Neural cell (in vitro differentiated cells): ENCODE measurements around the gene TAF7L. TPM values are rescaled to one million over a fixed set of nuclear protein-coding genes. Genes with fewer than 3 reads are reported as not detected.
"Not testable (repeated sequence)": the region's sequence is repeated elsewhere in the genome, so short reads cannot be mapped to it uniquely, and the experiment has no call there.

Source experiments
- H2AFZ ChIP-seq: fragments of 200-600, 300-800 bp; sonication (generic), shearing (Covaris generic); 2 replicates; pipeline ENCODE4 v1.6.0; 2014; ENCODE audit warnings: low read depth, mild to moderate bottlenecking, antibody characterized with exemption, low read length, moderate library complexity
- H3F3A ChIP-seq: fragments of 200-600 bp; shearing (Covaris generic); 2 replicates; pipeline ENCODE4 v1.6.1; 2016; ENCODE audit warnings: mild to moderate bottlenecking, moderate library complexity, mixed read lengths, antibody characterized with exemption, low read length; ENCODE audit not compliant: insufficient read depth, poor library complexity, severe bottlenecking
- H3K27ac ChIP-seq: fragments of 200-600, 300-800 bp; sonication (generic), shearing (Covaris generic); 2 replicates; pipeline ENCODE4 v1.5.1; 2014; ENCODE audit warnings: mild to moderate bottlenecking, low read length, moderate library complexity
- H3K27me3 ChIP-seq: fragments of 300-800, 200-600 bp; sonication (generic), shearing (Covaris generic); 2 replicates; pipeline ENCODE4 v1.6.0; 2014; ENCODE audit warnings: mild to moderate bottlenecking, low read depth, low read length, moderate library complexity; ENCODE audit not compliant: insufficient read depth
- H3K36me3 ChIP-seq: fragments of 300-800, 200-600 bp; sonication (generic), shearing (Covaris generic); 2 replicates; pipeline ENCODE4 v1.5.1; 2014; ENCODE audit warnings: mild to moderate bottlenecking, antibody characterized with exemption, low read length, moderate library complexity; ENCODE audit not compliant: insufficient read depth
- H3K4me2 ChIP-seq: fragments of 300-800, 200-600 bp; sonication (generic), shearing (Covaris generic); 2 replicates; pipeline ENCODE4 v1.6.0; 2014; ENCODE audit warnings: mild to moderate bottlenecking, low read length
- H3K4me3 ChIP-seq: fragments of 300-800, 200-600 bp; sonication (generic), shearing (Covaris generic); 2 replicates; pipeline ENCODE4 v1.5.1; 2014; ENCODE audit warnings: mild to moderate bottlenecking, low read length, moderate library complexity
- H3K79me2 ChIP-seq: fragments of 200-600 bp; shearing (Covaris generic); replicated peaks from 2 replicates; pipeline ENCODE4 v1.6.0; 2014; ENCODE audit warnings: mild to moderate bottlenecking, low read length, moderate library complexity; ENCODE audit not compliant: insufficient read depth
- H3K9ac ChIP-seq: fragments of 300-800, 200-600 bp; sonication (generic), shearing (Covaris generic); 2 replicates; pipeline ENCODE4 v1.6.1; 2016; ENCODE audit warnings: mild to moderate bottlenecking, low read length, mixed read lengths
- H3K9me2 ChIP-seq: fragments of 200-600 bp; shearing (Covaris generic); 2 replicates; pipeline ENCODE4 v1.6.1; 2016; ENCODE audit warnings: mild to moderate bottlenecking, low read length, mixed read lengths; ENCODE audit not compliant: insufficient read depth
- H3K9me3 ChIP-seq: fragments of 200-600, 300-800 bp; sonication (generic), shearing (Covaris generic); 2 replicates; pipeline ENCODE4 v1.6.1; 2016; ENCODE audit warnings: mild to moderate bottlenecking, mixed run types, low read length, moderate library complexity, mixed read lengths
- H4K20me1 ChIP-seq: fragments of 200-600 bp; shearing (Covaris generic); 2 replicates; pipeline ENCODE4 v1.6.1; 2016; ENCODE audit warnings: mild to moderate bottlenecking, mixed run types; ENCODE audit not compliant: insufficient read depth
- CTCF ChIP-seq: fragments of 450-650 bp; IDR thresholded peaks from 2 replicates; pipeline ENCODE4 v1.5.1; 2014; ENCODE audit warnings: antibody characterized with exemption, mild to moderate bottlenecking, moderate library complexity; ENCODE audit not compliant: poor library complexity, severe bottlenecking
- EP300 ChIP-seq: fragments of 450-650 bp; conservative IDR thresholded peaks from 2 replicates; pipeline ENCODE4 v1.6.1; 2014; ENCODE audit warnings: antibody characterized with exemption, mild to moderate bottlenecking, moderate library complexity; ENCODE audit not compliant: poor library complexity, severe bottlenecking
- EZH2 ChIP-seq: fragments of 200-600, 300-800 bp; shearing (Covaris generic), sonication (generic); IDR thresholded peaks from 2 replicates; pipeline ENCODE4 v1.6.1; 2014; ENCODE audit warnings: antibody characterized with exemption, low read length, borderline replicate concordance, mild to moderate bottlenecking; ENCODE audit not compliant: insufficient read depth, poor library complexity, severe bottlenecking
- MXI1 ChIP-seq: fragments of 450-650 bp; conservative IDR thresholded peaks from 2 replicates; pipeline ENCODE4 v1.6.1; 2014; ENCODE audit warnings: antibody characterized with exemption, mild to moderate bottlenecking; ENCODE audit not compliant: poor library complexity, severe bottlenecking
- POLR2AphosphoS5 ChIP-seq: IDR thresholded peaks from 2 replicates; pipeline ENCODE4 v1.6.1; 2012
- RAD21 ChIP-seq: fragments of 450-650 bp; conservative IDR thresholded peaks from 2 replicates; pipeline ENCODE4 v1.6.1; 2014; ENCODE audit warnings: antibody characterized with exemption, mild to moderate bottlenecking, moderate library complexity
- SMC3 ChIP-seq: fragments of 450-650 bp; conservative IDR thresholded peaks from 2 replicates; pipeline ENCODE4 v1.6.1; 2014; ENCODE audit warnings: antibody characterized with exemption, mild to moderate bottlenecking, moderate library complexity; ENCODE audit not compliant: poor library complexity
- TAF1 ChIP-seq: IDR thresholded peaks from 2 replicates; pipeline ENCODE4 v1.6.1; 2012; ENCODE audit warnings: low read depth
- polyA minus RNA-seq: library from RNA; depleted of rRNA, polyadenylated mRNA; stranded (reverse); fragments of >200 nt; gene quantifications from 2 replicates; pipeline ENCODE4 v1.2.3, GENCODE V29; 2014
- polyA plus RNA-seq: library from polyadenylated mRNA; depleted of rRNA; stranded (reverse); fragments of >200 nt; gene quantifications from 2 replicates; pipeline ENCODE4 v1.2.3, GENCODE V29; 2014
- TF ChIP-seq, protein P1 (sequence below): IDR thresholded peaks from 2 replicates; pipeline ENCODE4 v1.6.1; 2012; ENCODE audit warnings: borderline replicate concordance

TAF7L gene
- 0.59 and 1.1 TPM in 2 replicates for polyA plus RNA-seq
- 0.24 TPM in 1 of 2 replicates, not detected in the other for polyA minus RNA-seq

- no peak within 1 kb of the TSS for H3K27ac ChIP-seq
- H2AFZ ChIP-seq, result no peak within 1 kb of the TSS
- H3K36me3 ChIP-seq, result no peaks in the 10 kb centered on the region
- no peaks in the 10 kb centered on the region for H3K27me3 ChIP-seq
- H3K4me2 ChIP-seq, result no peak within 1 kb of the TSS
- TF ChIP-seq SMC3, result no peak
- no peak for TF ChIP-seq CTCF
- TF ChIP-seq EP300, result no peak
- TF ChIP-seq, protein P1, sequence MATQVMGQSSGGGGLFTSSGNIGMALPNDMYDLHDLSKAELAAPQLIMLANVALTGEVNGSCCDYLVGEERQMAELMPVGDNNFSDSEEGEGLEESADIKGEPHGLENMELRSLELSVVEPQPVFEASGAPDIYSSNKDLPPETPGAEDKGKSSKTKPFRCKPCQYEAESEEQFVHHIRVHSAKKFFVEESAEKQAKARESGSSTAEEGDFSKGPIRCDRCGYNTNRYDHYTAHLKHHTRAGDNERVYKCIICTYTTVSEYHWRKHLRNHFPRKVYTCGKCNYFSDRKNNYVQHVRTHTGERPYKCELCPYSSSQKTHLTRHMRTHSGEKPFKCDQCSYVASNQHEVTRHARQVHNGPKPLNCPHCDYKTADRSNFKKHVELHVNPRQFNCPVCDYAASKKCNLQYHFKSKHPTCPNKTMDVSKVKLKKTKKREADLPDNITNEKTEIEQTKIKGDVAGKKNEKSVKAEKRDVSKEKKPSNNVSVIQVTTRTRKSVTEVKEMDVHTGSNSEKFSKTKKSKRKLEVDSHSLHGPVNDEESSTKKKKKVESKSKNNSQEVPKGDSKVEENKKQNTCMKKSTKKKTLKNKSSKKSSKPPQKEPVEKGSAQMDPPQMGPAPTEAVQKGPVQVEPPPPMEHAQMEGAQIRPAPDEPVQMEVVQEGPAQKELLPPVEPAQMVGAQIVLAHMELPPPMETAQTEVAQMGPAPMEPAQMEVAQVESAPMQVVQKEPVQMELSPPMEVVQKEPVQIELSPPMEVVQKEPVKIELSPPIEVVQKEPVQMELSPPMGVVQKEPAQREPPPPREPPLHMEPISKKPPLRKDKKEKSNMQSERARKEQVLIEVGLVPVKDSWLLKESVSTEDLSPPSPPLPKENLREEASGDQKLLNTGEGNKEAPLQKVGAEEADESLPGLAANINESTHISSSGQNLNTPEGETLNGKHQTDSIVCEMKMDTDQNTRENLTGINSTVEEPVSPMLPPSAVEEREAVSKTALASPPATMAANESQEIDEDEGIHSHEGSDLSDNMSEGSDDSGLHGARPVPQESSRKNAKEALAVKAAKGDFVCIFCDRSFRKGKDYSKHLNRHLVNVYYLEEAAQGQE, result no peak
- no peak for TF ChIP-seq MXI1
- no peak for TF ChIP-seq RAD21
- TF ChIP-seq TAF1, result no peak
- TF ChIP-seq EZH2, result no peak
- no peak for TF ChIP-seq POLR2AphosphoS5
- no peaks in the 10 kb centered on the region for H3K9me3 ChIP-seq
- no peak within 1 kb of the TSS for H3K4me3 ChIP-seq
- no peak within 1 kb of the TSS for H3K9ac ChIP-seq
- H3K79me2 ChIP-seq, result no peaks in the 10 kb centered on the region
- H3F3A ChIP-seq, result no peaks in the 10 kb centered on the region
- no peaks in the 10 kb centered on the region for H3K9me2 ChIP-seq
- no peaks in the 10 kb centered on the region for H4K20me1 ChIP-seq
These were observed at the start of gene TAF7L for GRCh38 chrX:101290957-101291603. Gene TAF7L, minus strand, starts transcription at chrX:101291334. Its CDS starts 3,791 bp downstream, at chrX:101287543.

DNA sequence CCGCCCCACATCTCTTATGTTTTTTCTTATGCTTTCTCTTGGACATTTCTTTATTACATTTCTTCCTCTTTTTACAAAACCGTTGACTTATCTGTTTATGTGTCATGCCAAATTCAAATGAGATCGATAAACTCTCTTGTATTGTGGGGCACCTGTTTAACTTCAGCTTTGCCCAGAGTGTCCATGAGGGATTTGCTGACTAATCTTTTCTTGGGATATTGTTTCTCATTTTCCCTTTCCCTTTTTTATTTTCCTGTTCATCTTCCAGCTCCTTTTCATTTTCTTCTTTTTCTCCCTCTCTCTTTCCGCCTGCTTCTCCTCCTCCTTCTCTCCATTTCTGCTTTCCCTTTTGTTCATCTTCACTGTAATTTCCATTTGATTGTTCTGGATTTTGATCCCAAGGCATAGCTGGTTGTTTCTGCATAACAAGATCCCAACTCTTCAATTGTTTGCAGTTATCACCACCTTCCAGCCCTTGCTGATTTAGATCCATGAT lies 46.7 kb upstream of the TAF7L start:
- H3K4me3 ChIP-seq, result no peak overlapping the region
- H3K9me3 ChIP-seq, result no peaks in the 10 kb centered on the region
- no peaks in the 10 kb centered on the region for H3K27me3 ChIP-seq
- no peaks in the 10 kb centered on the region for H3K79me2 ChIP-seq
- no peaks in the 10 kb centered on the region for H3K9me2 ChIP-seq
- H3K36me3 ChIP-seq, result no peaks in the 10 kb centered on the region
- TF ChIP-seq RAD21 (no peak), EZH2 (no peak), POLR2AphosphoS5 (no peak), SMC3 (no peak), CTCF (no peak), TAF1 (no peak), MXI1 (no peak), EP300 (no peak)
- TF ChIP-seq, protein P1, result no peak
- no peak overlapping the region for H2AFZ ChIP-seq
- no peak overlapping the region for H3K9ac ChIP-seq
- no peak overlapping the region for H3K4me2 ChIP-seq
- no peaks in the 10 kb centered on the region for H4K20me1 ChIP-seq
- no peaks in the 10 kb centered on the region for H3F3A ChIP-seq
- H3K27ac ChIP-seq, result no peak overlapping the region

DNA sequence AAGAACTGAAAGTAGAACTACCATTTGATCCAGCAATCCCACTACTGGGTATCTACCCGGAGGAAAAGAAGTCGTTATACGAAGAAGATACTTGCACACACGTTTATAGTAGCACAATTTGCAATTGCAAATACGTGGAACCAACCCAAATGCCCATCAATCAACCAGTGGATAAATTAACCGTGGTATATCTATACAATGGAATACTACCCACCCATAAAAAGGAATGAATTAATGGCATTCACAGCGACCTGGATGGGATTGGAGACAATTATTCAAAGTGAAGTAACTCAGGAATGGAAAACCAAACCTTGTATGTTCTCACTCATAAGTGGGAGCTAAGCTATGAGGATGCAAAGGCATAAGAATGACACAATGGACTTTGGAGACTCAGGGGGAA lies 43.2 kb upstream of the TAF7L start:
- not testable (repeated sequence) for H3K9me2 ChIP-seq, H3F3A ChIP-seq, H3K9me3 ChIP-seq, H4K20me1 ChIP-seq, H3K27ac ChIP-seq, H3K27me3 ChIP-seq, H3K9ac ChIP-seq, H3K79me2 ChIP-seq, H3K4me2 ChIP-seq, H2AFZ ChIP-seq, H3K4me3 ChIP-seq, H3K36me3 ChIP-seq
